Osteocyte (in vitro differentiated cells): ENCODE results near the gene GARS1. TPM values are rescaled to one million over a fixed set of nuclear protein-coding genes. Genes with fewer than 3 reads are reported as not detected.

Source experiments
- DNase-seq: peaks from one replicate; pipeline ENCODE4 v3.0.0; 2021; ENCODE audit warnings: mixed read lengths; ENCODE audit not compliant: unreplicated experiment; ENCODE audit errors: extremely low spot score
- H3K27ac Mint-ChIP-seq: one replicate; pipeline ENCODE4 v1.8.0; 2021; ENCODE audit warnings: mild to moderate bottlenecking, mixed read lengths; ENCODE audit not compliant: unreplicated experiment
- H3K27me3 Mint-ChIP-seq: one replicate; pipeline ENCODE4 v1.8.0; 2021; ENCODE audit warnings: mixed read lengths; ENCODE audit not compliant: unreplicated experiment
- H3K36me3 Mint-ChIP-seq: one replicate; pipeline ENCODE4 v1.8.0; 2021; ENCODE audit warnings: mixed read lengths; ENCODE audit not compliant: unreplicated experiment
- H3K4me1 Mint-ChIP-seq: one replicate; pipeline ENCODE4 v1.8.0; 2021; ENCODE audit warnings: mixed read lengths; ENCODE audit not compliant: unreplicated experiment
- H3K4me3 Mint-ChIP-seq: one replicate; pipeline ENCODE4 v1.8.0; 2021; ENCODE audit warnings: mild to moderate bottlenecking, moderate library complexity, mixed read lengths; ENCODE audit not compliant: unreplicated experiment
- H3K9me3 Mint-ChIP-seq: one replicate; pipeline ENCODE4 v1.8.0; 2021; ENCODE audit warnings: mixed read lengths; ENCODE audit not compliant: unreplicated experiment
- total RNA-seq: library from RNA; stranded (reverse); gene quantifications from 2 replicates; pipeline ENCODE4 v1.2.1, GENCODE V29; 2021
- TF ChIP-seq, protein P1 (sequence below): fragments of 200-600 bp; sonication (generic); IDR thresholded peaks from 2 replicates; pipeline ENCODE4 v1.5.0; 2021; ENCODE audit warnings: antibody characterized with exemption, mild to moderate bottlenecking, moderate library complexity

Gene GARS1
- total RNA-seq, 1 donor from 2014 or later: 320 TPM

- Mint-ChIP-seq H3K27ac (no peak overlapping the region), H3K9me3 (peaks cover 11% of the 10 kb centered on the region), H3K36me3 (peaks cover 40% of the 10 kb centered on the region), H3K4me3 (no peak overlapping the region), H3K27me3 (no peaks in the 10 kb centered on the region), H3K4me1 (no peaks in the 10 kb centered on the region)
- DNase-seq: no peak
- TF ChIP-seq, protein P1, sequence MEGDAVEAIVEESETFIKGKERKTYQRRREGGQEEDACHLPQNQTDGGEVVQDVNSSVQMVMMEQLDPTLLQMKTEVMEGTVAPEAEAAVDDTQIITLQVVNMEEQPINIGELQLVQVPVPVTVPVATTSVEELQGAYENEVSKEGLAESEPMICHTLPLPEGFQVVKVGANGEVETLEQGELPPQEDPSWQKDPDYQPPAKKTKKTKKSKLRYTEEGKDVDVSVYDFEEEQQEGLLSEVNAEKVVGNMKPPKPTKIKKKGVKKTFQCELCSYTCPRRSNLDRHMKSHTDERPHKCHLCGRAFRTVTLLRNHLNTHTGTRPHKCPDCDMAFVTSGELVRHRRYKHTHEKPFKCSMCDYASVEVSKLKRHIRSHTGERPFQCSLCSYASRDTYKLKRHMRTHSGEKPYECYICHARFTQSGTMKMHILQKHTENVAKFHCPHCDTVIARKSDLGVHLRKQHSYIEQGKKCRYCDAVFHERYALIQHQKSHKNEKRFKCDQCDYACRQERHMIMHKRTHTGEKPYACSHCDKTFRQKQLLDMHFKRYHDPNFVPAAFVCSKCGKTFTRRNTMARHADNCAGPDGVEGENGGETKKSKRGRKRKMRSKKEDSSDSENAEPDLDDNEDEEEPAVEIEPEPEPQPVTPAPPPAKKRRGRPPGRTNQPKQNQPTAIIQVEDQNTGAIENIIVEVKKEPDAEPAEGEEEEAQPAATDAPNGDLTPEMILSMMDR: no peak
Observed at GRCh38 chr7:30572212-30572841, 22.4 kb upstream of the GARS1 start.

DNA sequence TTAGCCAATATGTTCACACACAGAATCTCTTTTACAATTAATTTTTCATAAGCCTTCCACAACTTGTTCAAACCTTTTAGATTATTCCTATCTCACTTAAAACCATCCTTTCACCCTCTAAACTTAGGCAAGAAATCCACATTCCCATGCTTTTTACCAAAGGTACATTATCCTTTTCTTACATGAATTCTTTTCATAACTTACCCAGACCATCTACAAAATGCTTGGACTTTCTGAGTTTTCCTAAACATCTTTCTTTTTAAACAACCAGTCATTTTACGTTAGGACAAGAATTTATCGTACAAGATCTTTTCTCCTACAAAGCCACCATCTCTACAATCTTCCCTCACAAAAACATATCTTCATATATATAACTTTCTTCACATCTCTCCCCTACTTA, 18.8 kb upstream of the GARS1 start:
- H3K27me3 Mint-ChIP-seq: no peaks in the 10 kb centered on the region
- H3K36me3 Mint-ChIP-seq: peaks cover 64% of the 10 kb centered on the region
- no peak overlapping the region for H3K27ac Mint-ChIP-seq
- no peak overlapping the region for H3K4me3 Mint-ChIP-seq
- TF ChIP-seq, protein P1: no peak
- H3K9me3 Mint-ChIP-seq: peaks cover 11% of the 10 kb centered on the region
- DNase-seq: no peak
- H3K4me1 Mint-ChIP-seq: no peaks in the 10 kb centered on the region

GRCh38 chr7:30583181-30583580, 11.5 kb upstream of the GARS1 start:
- Mint-ChIP-seq H3K9me3 (no peaks in the 10 kb centered on the region), H3K27me3 (no peaks in the 10 kb centered on the region), H3K4me3 (no peak overlapping the region), H3K27ac (no peak overlapping the region), H3K36me3 (peaks cover 49% of the 10 kb centered on the region), H3K4me1 (no peaks in the 10 kb centered on the region)
- DNase-seq: no peak
- TF ChIP-seq, protein P1: no peak

DNA sequence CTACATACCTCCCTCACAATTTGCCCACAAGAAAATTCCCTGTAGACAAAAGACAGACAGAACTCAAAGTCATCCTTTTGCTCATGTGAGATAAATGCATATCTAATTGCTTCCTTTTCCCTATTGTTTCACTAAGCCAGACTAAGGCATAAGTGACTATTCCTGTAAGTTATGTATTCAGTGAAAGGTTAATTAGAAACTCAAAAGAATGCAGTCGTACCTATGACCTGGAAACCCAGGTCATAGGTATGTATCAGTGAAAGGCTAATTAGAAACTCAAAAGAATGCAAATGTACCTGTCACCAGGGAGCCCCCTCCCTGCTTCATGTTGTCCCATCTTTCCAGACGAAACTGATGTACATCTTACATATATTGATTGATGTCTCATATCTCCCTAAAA, 10.3 kb upstream of the GARS1 start:
- no peak for DNase-seq
- no peaks in the 10 kb centered on the region for H3K9me3 Mint-ChIP-seq
- TF ChIP-seq, protein P1: no peak
- H3K4me3 Mint-ChIP-seq: no peak overlapping the region
- no peaks in the 10 kb centered on the region for H3K27me3 Mint-ChIP-seq
- H3K4me1 Mint-ChIP-seq: no peaks in the 10 kb centered on the region
- peaks cover 40% of the 10 kb centered on the region for H3K36me3 Mint-ChIP-seq
- no peak overlapping the region for H3K27ac Mint-ChIP-seq

DNA sequence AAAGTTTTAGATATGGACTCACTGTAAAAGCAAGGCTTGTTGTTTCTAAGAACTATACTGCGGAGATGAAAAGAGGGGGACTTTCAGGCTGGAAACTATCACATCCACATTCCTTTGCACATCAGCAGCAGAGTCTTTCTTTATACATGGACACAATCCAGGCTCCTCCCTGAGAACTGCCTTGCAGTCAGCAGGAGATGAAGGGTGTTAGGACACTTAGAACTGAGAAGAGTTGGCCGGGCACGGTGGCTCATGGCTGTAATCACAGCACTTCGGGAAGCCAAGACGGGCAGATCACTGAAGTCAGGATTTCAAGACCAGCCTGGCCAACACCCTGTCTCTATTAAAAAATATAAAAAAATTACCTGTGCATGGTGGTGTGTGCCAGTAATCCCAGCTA, 9.7 kb upstream of the GARS1 start:
- DNase-seq: no peak
- no peaks in the 10 kb centered on the region for H3K4me1 Mint-ChIP-seq
- no peaks in the 10 kb centered on the region for H3K27me3 Mint-ChIP-seq
- TF ChIP-seq, protein P1: no peak
- H3K4me3 Mint-ChIP-seq: no peak overlapping the region
- no peak overlapping the region for H3K27ac Mint-ChIP-seq
- H3K36me3 Mint-ChIP-seq: peaks cover 38% of the 10 kb centered on the region
- H3K9me3 Mint-ChIP-seq: no peaks in the 10 kb centered on the region
